WTC11 (cell line): ENCODE measurements around the gene XPOT. TPM values are rescaled to one million over a fixed set of nuclear protein-coding genes. Genes with fewer than 3 reads are reported as not detected.

Experiments
- ATF1 ChIP-seq: sonication (generic); formaldehyde crosslinking; IDR thresholded peaks from 2 replicates; pipeline ENCODE4 v1.8.1; 2023; ENCODE audit warnings: mild to moderate bottlenecking, moderate library complexity, missing genetic modification reagents
- CBFB ChIP-seq: sonication (generic); formaldehyde crosslinking; IDR thresholded peaks from 2 replicates; pipeline ENCODE4 v1.8.1; 2022; ENCODE audit warnings: mild to moderate bottlenecking, low read depth, missing genetic modification reagents
- CREM ChIP-seq: sonication (generic); formaldehyde crosslinking; IDR thresholded peaks from 2 replicates; pipeline ENCODE4 v1.8.1; 2022; ENCODE audit warnings: mild to moderate bottlenecking, missing genetic modification reagents, moderate library complexity
- NR2C2 ChIP-seq: sonication (generic); formaldehyde crosslinking; IDR thresholded peaks from 2 replicates; pipeline ENCODE4 v1.8.0; 2022; ENCODE audit warnings: mild to moderate bottlenecking, missing genetic modification reagents
- OVOL2 ChIP-seq: fragments of 250-450 bp; sonication (Bioruptor Pico); IDR thresholded peaks from 2 replicates; pipeline ENCODE4 v1.9.0; 2021; ENCODE audit warnings: mild to moderate bottlenecking, borderline replicate concordance
- SP1 ChIP-seq: sonication (generic); formaldehyde crosslinking; conservative IDR thresholded peaks from 2 replicates; pipeline ENCODE4 v1.8.1; 2022; ENCODE audit warnings: missing genetic modification reagents
- ZBTB21 ChIP-seq: sonication (generic); formaldehyde crosslinking; IDR thresholded peaks from 2 replicates; pipeline ENCODE4 v1.8.1; 2023; ENCODE audit warnings: mild to moderate bottlenecking, missing genetic modification reagents, borderline replicate concordance
- ZNF121 ChIP-seq: sonication (generic); formaldehyde crosslinking; IDR thresholded peaks from 2 replicates; pipeline ENCODE4 v1.8.0; 2023; ENCODE audit warnings: missing genetic modification reagents
- ZNF219 ChIP-seq: sonication (generic); formaldehyde crosslinking; IDR thresholded peaks from 2 replicates; pipeline ENCODE4 v1.8.0; 2023; ENCODE audit warnings: missing genetic modification reagents, mild to moderate bottlenecking, borderline replicate concordance
- ZNF396 ChIP-seq: fragments of 250-450 bp; sonication (Bioruptor Pico); IDR thresholded peaks from 2 replicates; pipeline ENCODE4 v1.8.0; 2021; ENCODE audit warnings: mild to moderate bottlenecking, moderate library complexity, borderline replicate concordance
- ZNF671 ChIP-seq: fragments of 250-450 bp; sonication (Bioruptor Pico); IDR thresholded peaks from 2 replicates; pipeline ENCODE4 v1.8.0; 2021; ENCODE audit warnings: mild to moderate bottlenecking
- total RNA-seq: library from RNA; stranded (reverse); gene quantifications from 3 replicates; pipeline ENCODE4 v1.2.3, GENCODE V29; 2021
- TF ChIP-seq, protein P1 (sequence below): sonication (generic); formaldehyde crosslinking; IDR thresholded peaks from 2 replicates; pipeline ENCODE4 v1.8.1; 2023; ENCODE audit warnings: mild to moderate bottlenecking, missing genetic modification reagents
- TF ChIP-seq, protein P2 (sequence below): fragments of 250-450 bp; sonication (Bioruptor Pico); IDR thresholded peaks from 2 replicates; pipeline ENCODE4 v1.9.0; 2021; ENCODE audit warnings: mild to moderate bottlenecking
- TF ChIP-seq, protein P3 (sequence below): sonication (generic); formaldehyde crosslinking; IDR thresholded peaks from 2 replicates; pipeline ENCODE4 v1.8.0; 2023; ENCODE audit warnings: missing genetic modification reagents
- TF ChIP-seq, protein P4 (sequence below): sonication (generic); formaldehyde crosslinking; IDR thresholded peaks from 2 replicates; pipeline ENCODE4 v1.8.1; 2022; ENCODE audit warnings: mild to moderate bottlenecking, moderate library complexity, missing genetic modification reagents
- TF ChIP-seq, protein P5 (sequence below): sonication (generic); formaldehyde crosslinking; IDR thresholded peaks from 2 replicates; pipeline ENCODE4 v1.8.1; 2022; ENCODE audit warnings: low read depth, missing genetic modification reagents, borderline replicate concordance
- TF ChIP-seq, protein P6 (sequence below): sonication (generic); formaldehyde crosslinking; IDR thresholded peaks from 2 replicates; pipeline ENCODE4 v1.8.1; 2022; ENCODE audit warnings: mild to moderate bottlenecking, missing genetic modification reagents, moderate library complexity, borderline replicate concordance
- TF ChIP-seq, protein P7 (sequence below): sonication (generic); formaldehyde crosslinking; IDR thresholded peaks from 2 replicates; pipeline ENCODE4 v1.8.0; 2022; ENCODE audit warnings: mild to moderate bottlenecking, missing genetic modification reagents
- TF ChIP-seq, protein P8 (sequence below): sonication (generic); formaldehyde crosslinking; IDR thresholded peaks from 2 replicates; pipeline ENCODE4 v1.8.0; 2022; ENCODE audit warnings: mild to moderate bottlenecking, missing genetic modification reagents
- TF ChIP-seq, protein P9 (sequence below): sonication (generic); formaldehyde crosslinking; IDR thresholded peaks from 2 replicates; pipeline ENCODE4 v1.8.1; 2023; ENCODE audit warnings: mild to moderate bottlenecking, missing genetic modification reagents

Gene XPOT
- total RNA-seq, 1 experiment from 2014 or later = 134 TPM

DNA sequence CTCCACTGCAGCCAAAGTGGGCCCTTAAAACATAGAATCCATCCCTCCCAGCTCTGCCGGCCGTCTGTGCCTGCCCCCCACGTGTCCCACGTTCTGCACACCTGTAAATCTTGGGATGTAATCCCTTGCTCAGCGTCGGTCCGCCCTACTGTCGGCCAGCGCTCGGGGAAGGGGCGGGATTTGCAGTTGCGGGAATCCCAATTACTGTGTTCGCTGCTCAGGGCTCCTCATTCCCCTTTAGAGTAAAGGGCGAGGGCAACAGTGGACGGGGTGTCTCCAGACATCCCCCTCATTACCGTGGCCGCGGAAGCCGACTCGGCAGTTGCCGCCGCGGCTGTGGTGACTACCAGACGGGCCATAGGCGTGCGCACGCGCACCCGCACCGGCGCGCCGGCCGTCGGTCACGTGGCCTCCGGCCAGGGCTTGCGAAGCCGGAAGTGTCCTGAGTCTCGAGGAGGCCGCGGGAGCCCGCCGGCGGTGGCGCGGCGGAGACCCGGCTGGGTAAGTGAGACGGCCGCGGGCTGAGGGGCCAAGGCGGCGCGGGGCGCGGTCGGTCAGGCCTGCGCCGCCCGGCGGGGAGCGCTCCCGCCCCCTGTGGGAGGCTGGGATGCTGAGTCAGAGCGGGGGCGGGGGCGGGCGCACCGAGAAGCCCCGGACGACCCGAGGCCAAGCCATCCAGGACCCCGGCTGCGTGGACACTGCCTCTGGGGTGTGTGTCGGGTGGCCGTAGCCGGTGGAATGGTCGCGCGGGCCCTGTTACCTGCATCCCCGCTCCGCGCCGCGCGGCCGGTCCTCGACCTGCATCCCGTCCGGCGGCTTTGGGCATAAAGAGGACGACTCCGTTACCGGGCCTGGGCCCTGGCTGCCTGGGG, 47.7 kb downstream of the XPOT start, which contains the start of gene TBK1 (continued):
- TF ChIP-seq, protein P1, sequence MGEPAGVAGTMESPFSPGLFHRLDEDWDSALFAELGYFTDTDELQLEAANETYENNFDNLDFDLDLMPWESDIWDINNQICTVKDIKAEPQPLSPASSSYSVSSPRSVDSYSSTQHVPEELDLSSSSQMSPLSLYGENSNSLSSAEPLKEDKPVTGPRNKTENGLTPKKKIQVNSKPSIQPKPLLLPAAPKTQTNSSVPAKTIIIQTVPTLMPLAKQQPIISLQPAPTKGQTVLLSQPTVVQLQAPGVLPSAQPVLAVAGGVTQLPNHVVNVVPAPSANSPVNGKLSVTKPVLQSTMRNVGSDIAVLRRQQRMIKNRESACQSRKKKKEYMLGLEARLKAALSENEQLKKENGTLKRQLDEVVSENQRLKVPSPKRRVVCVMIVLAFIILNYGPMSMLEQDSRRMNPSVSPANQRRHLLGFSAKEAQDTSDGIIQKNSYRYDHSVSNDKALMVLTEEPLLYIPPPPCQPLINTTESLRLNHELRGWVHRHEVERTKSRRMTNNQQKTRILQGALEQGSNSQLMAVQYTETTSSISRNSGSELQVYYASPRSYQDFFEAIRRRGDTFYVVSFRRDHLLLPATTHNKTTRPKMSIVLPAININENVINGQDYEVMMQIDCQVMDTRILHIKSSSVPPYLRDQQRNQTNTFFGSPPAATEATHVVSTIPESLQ (CRISPR knock-in tag) = no peak
- TF ChIP-seq ZBTB21 (no peak), CBFB (no peak), ZNF219 (CRISPR knock-in tag) (no peak), CREM (CRISPR knock-in tag) (peak; percentile 80), ZNF396 (CRISPR knock-in tag) (no peak), ZNF121 (CRISPR knock-in tag) (no peak), NR2C2 (CRISPR knock-in tag) (no peak), OVOL2 (CRISPR knock-in tag) (no peak), SP1 (CRISPR knock-in tag) (peak; percentile 78), ATF1 (CRISPR knock-in tag) (no peak), ZNF671 (CRISPR knock-in tag) (peak; percentile 78; the same call in 1 of the 2 replicates)
- TF ChIP-seq, protein P2, sequence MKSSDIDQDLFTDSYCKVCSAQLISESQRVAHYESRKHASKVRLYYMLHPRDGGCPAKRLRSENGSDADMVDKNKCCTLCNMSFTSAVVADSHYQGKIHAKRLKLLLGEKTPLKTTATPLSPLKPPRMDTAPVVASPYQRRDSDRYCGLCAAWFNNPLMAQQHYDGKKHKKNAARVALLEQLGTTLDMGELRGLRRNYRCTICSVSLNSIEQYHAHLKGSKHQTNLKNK (CRISPR knock-in tag) = no peak
- TF ChIP-seq, protein P3, sequence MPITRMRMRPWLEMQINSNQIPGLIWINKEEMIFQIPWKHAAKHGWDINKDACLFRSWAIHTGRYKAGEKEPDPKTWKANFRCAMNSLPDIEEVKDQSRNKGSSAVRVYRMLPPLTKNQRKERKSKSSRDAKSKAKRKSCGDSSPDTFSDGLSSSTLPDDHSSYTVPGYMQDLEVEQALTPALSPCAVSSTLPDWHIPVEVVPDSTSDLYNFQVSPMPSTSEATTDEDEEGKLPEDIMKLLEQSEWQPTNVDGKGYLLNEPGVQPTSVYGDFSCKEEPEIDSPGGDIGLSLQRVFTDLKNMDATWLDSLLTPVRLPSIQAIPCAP (CRISPR knock-in tag) = no peak
- TF ChIP-seq, protein P4, sequence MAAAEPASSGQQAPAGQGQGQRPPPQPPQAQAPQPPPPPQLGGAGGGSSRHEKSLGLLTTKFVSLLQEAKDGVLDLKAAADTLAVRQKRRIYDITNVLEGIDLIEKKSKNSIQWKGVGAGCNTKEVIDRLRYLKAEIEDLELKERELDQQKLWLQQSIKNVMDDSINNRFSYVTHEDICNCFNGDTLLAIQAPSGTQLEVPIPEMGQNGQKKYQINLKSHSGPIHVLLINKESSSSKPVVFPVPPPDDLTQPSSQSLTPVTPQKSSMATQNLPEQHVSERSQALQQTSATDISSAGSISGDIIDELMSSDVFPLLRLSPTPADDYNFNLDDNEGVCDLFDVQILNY (CRISPR knock-in tag) = peak; percentile 96
- TF ChIP-seq, protein P5, sequence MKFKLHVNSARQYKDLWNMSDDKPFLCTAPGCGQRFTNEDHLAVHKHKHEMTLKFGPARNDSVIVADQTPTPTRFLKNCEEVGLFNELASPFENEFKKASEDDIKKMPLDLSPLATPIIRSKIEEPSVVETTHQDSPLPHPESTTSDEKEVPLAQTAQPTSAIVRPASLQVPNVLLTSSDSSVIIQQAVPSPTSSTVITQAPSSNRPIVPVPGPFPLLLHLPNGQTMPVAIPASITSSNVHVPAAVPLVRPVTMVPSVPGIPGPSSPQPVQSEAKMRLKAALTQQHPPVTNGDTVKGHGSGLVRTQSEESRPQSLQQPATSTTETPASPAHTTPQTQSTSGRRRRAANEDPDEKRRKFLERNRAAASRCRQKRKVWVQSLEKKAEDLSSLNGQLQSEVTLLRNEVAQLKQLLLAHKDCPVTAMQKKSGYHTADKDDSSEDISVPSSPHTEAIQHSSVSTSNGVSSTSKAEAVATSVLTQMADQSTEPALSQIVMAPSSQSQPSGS (CRISPR knock-in tag) = no peak
- TF ChIP-seq, protein P6, sequence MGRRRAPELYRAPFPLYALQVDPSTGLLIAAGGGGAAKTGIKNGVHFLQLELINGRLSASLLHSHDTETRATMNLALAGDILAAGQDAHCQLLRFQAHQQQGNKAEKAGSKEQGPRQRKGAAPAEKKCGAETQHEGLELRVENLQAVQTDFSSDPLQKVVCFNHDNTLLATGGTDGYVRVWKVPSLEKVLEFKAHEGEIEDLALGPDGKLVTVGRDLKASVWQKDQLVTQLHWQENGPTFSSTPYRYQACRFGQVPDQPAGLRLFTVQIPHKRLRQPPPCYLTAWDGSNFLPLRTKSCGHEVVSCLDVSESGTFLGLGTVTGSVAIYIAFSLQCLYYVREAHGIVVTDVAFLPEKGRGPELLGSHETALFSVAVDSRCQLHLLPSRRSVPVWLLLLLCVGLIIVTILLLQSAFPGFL = no peak
- TF ChIP-seq, protein P7, sequence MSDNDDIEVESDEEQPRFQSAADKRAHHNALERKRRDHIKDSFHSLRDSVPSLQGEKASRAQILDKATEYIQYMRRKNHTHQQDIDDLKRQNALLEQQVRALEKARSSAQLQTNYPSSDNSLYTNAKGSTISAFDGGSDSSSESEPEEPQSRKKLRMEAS = peak; percentile 87
- TF ChIP-seq, protein P8, sequence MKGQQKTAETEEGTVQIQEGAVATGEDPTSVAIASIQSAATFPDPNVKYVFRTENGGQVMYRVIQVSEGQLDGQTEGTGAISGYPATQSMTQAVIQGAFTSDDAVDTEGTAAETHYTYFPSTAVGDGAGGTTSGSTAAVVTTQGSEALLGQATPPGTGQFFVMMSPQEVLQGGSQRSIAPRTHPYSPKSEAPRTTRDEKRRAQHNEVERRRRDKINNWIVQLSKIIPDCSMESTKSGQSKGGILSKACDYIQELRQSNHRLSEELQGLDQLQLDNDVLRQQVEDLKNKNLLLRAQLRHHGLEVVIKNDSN (CRISPR knock-in tag) = peak; percentile 98
- TF ChIP-seq, protein P9, sequence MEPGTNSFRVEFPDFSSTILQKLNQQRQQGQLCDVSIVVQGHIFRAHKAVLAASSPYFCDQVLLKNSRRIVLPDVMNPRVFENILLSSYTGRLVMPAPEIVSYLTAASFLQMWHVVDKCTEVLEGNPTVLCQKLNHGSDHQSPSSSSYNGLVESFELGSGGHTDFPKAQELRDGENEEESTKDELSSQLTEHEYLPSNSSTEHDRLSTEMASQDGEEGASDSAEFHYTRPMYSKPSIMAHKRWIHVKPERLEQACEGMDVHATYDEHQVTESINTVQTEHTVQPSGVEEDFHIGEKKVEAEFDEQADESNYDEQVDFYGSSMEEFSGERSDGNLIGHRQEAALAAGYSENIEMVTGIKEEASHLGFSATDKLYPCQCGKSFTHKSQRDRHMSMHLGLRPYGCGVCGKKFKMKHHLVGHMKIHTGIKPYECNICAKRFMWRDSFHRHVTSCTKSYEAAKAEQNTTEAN = no peak; the same call in 1 of the 2 replicates
- TF ChIP-seq, all 79 proteins: peak for 28
